ENCODE results near the gene LARP4.
"Not testable (repeated sequence)": the region's sequence is repeated elsewhere in the genome, so short reads cannot be mapped to it uniquely, and the experiment has no call there.

Gene LARP4

GRCh38 chr12:50402264-50403000 is 1.7 kb downstream of the LARP4 start:
- DNase-seq = no peak

- DNase-seq = no peak
Observed at GRCh38 chr12:50403001-50403440, 2.3 kb downstream of the LARP4 start.

- DNase-seq = no peak
Observed at GRCh38 chr12:50404307-50404706, 3.6 kb downstream of the LARP4 start.

- no peak for DNase-seq
Observed at GRCh38 chr12:50411051-50411660, 10.5 kb downstream of the LARP4 start.

GRCh38 chr12:50415899-50416479 is 15.3 kb downstream of the LARP4 start:
- no peak for DNase-seq

GRCh38 chr12:50419112-50419909 is 18.6 kb downstream of the LARP4 start:
- no peak for DNase-seq

GRCh38 chr12:50422855-50423254 is 22.2 kb downstream of the LARP4 start:
- not testable (repeated sequence) for DNase-seq

GRCh38 chr12:50423342-50423741 is 22.7 kb downstream of the LARP4 start:
- not testable (repeated sequence) for DNase-seq

GRCh38 chr12:50425589-50426258 is 25.0 kb downstream of the LARP4 start:
- no peak for DNase-seq

GRCh38 chr12:50431656-50432055 is 31.0 kb downstream of the LARP4 start:
- not testable (repeated sequence) for DNase-seq

GRCh38 chr12:50440288-50440687 is 39.6 kb downstream of the LARP4 start:
- no peak for DNase-seq

GRCh38 chr12:50441763-50442162 is 41.1 kb downstream of the LARP4 start:
- no peak for DNase-seq

GRCh38 chr12:50442178-50442908 is 41.7 kb downstream of the LARP4 start:
- DNase-seq = no peak

- DNase-seq = not testable (repeated sequence)
Observed at GRCh38 chr12:50449671-50450070, 49.0 kb downstream of the LARP4 start.

GRCh38 chr12:50452795-50453194 is 52.1 kb downstream of the LARP4 start:
- DNase-seq = no peak

- no peak for DNase-seq
Observed at GRCh38 chr12:50453872-50454271, 53.2 kb downstream of the LARP4 start.

GRCh38 chr12:50458606-50459005 is 57.9 kb downstream of the LARP4 start:
- no peak for DNase-seq

GRCh38 chr12:50467439-50467838 is 66.8 kb downstream of the LARP4 start:
- no peak for DNase-seq

GRCh38 chr12:50477241-50477832 is 76.7 kb downstream of the LARP4 start:
- DNase-seq = no peak

- DNase-seq = no peak
Observed at GRCh38 chr12:50482571-50482970, 81.9 kb downstream of the LARP4 start.

- no peak for DNase-seq
Observed at GRCh38 chr12:50483488-50483887, 82.8 kb downstream of the LARP4 start.

GRCh38 chr12:50488801-50489200 is 88.1 kb downstream of the LARP4 start:
- DNase-seq = no peak

All from activated CD4-positive, alpha-beta T cell treated with anti-CD3 and anti-CD28 coated beads for 48 hours (primary cell).